GM18907 (cell line): ENCODE results near the gene BACH1.

ENCODE experiments used
- ATAC-seq: cut with Tn5 transposase; IDR thresholded peaks from one replicate; pipeline ENCODE4 v1.9.1; 2021; ENCODE audit warnings: mild to moderate bottlenecking, moderate library complexity; ENCODE audit not compliant: unreplicated experiment

Gene BACH1

GRCh38 chr21:29313662-29314408 lies 15.1 kb downstream of the BACH1 start:
- ATAC-seq: no peak

GRCh38 chr21:29315131-29315749 lies 16.5 kb downstream of the BACH1 start:
- ATAC-seq: no peak

GRCh38 chr21:29316029-29316742 lies 17.5 kb downstream of the BACH1 start:
- ATAC-seq: no peak

- ATAC-seq: no peak
Measured at GRCh38 chr21:29316806-29317205, 18.1 kb downstream of the BACH1 start.

GRCh38 chr21:29318354-29318753 lies 19.6 kb downstream of the BACH1 start:
- ATAC-seq: no peak

- ATAC-seq: no peak
Measured at GRCh38 chr21:29320031-29320430, 21.3 kb downstream of the BACH1 start.

- no peak for ATAC-seq
Measured at GRCh38 chr21:29321217-29321616, 22.5 kb downstream of the BACH1 start.

- ATAC-seq: no peak
Measured at GRCh38 chr21:29321932-29322928, 23.5 kb downstream of the BACH1 start.

- no peak for ATAC-seq
Measured at GRCh38 chr21:29323189-29323588, 24.5 kb downstream of the BACH1 start.

GRCh38 chr21:29326914-29327554 lies 28.3 kb downstream of the BACH1 start:
- no peak for ATAC-seq

GRCh38 chr21:29329406-29329805 lies 30.7 kb downstream of the BACH1 start:
- ATAC-seq: no peak

- no peak for ATAC-seq
Measured at GRCh38 chr21:29330797-29331196, 32.1 kb downstream of the BACH1 start.

- ATAC-seq: no peak
Measured at GRCh38 chr21:29332461-29333362, 34.0 kb downstream of the BACH1 start.

- ATAC-seq: no peak
Measured at GRCh38 chr21:29333406-29333805, 34.7 kb downstream of the BACH1 start.

- ATAC-seq: no peak
Measured at GRCh38 chr21:29334717-29335428, 36.2 kb downstream of the BACH1 start.

- ATAC-seq: no peak
Measured at GRCh38 chr21:29335720-29336119, 37.0 kb downstream of the BACH1 start.

GRCh38 chr21:29338256-29338655 lies 39.5 kb downstream of the BACH1 start:
- no peak for ATAC-seq

GRCh38 chr21:29340228-29340627 lies 41.5 kb downstream of the BACH1 start:
- ATAC-seq: no peak
